NB4 (cell line): ENCODE results near the gene SAFB2.

ENCODE experiments used
- DNase-seq: peaks from one replicate; pipeline ENCODE4 v3.0.0; 2010; ENCODE audit warnings: low read depth
- H3K4me3 ChIP-seq: one replicate; pipeline ENCODE4 v1.5.1; 2011; ENCODE audit warnings: mild to moderate bottlenecking, low read depth, low read length, moderate library complexity
- CTCF ChIP-seq: IDR thresholded peaks from one replicate; pipeline ENCODE4 v1.5.1; 2012; ENCODE audit warnings: low read depth, low read length
- MAX ChIP-seq: IDR thresholded peaks from 2 replicates; pipeline ENCODE4 v1.6.1; 2011; ENCODE audit warnings: low read depth, low read length
- MYC ChIP-seq: IDR thresholded peaks from 2 replicates; pipeline ENCODE4 v1.6.1; 2011; ENCODE audit warnings: low read depth, low read length
- POLR2A ChIP-seq: IDR thresholded peaks from 2 replicates; pipeline ENCODE4 v1.6.1; 2011; ENCODE audit warnings: mild to moderate bottlenecking; ENCODE audit not compliant: insufficient read length; ENCODE audit errors: extremely low read depth

The SAFB2 gene

GRCh38 chr19:5644037-5644436, 21.5 kb upstream of the SAFB2 start:
- no peak overlapping the region for H3K4me3 ChIP-seq
- TF ChIP-seq MYC (no peak), MAX (no peak), POLR2A (no peak), CTCF (no peak)
- DNase-seq = no peak

- no peak for TF ChIP-seq CTCF
- TF ChIP-seq POLR2A = no peak
- no peak for TF ChIP-seq MYC
- TF ChIP-seq MAX = no peak
- no peak for DNase-seq
- H3K4me3 ChIP-seq = no peak overlapping the region
Measured at GRCh38 chr19:5643060-5643459, 20.5 kb upstream of the SAFB2 start.

- TF ChIP-seq CTCF = no peak
- no peak for TF ChIP-seq POLR2A
- TF ChIP-seq MYC = no peak
- TF ChIP-seq MAX = no peak
- no peak for DNase-seq
- no peak overlapping the region for H3K4me3 ChIP-seq
Measured at GRCh38 chr19:5642204-5642603, 19.6 kb upstream of the SAFB2 start.

- TF ChIP-seq CTCF = no peak
- no peak for TF ChIP-seq MAX
- TF ChIP-seq MYC = no peak
- no peak for TF ChIP-seq POLR2A
- no peak overlapping the region for H3K4me3 ChIP-seq
- no peak for DNase-seq
Measured at GRCh38 chr19:5641171-5641570, 18.6 kb upstream of the SAFB2 start.

GRCh38 chr19:5637971-5638370, 15.4 kb upstream of the SAFB2 start:
- TF ChIP-seq MYC (no peak), MAX (no peak), POLR2A (no peak), CTCF (no peak)
- no peak overlapping the region for H3K4me3 ChIP-seq
- no peak for DNase-seq

- TF ChIP-seq MYC (no peak), POLR2A (no peak)
- no peak for DNase-seq
- no peak overlapping the region for H3K4me3 ChIP-seq
Measured at GRCh38 chr19:5635427-5635826, 12.9 kb upstream of the SAFB2 start.

- no peak for DNase-seq
- no peak for TF ChIP-seq POLR2A
- TF ChIP-seq CTCF = no peak
- no peak for TF ChIP-seq MYC
- TF ChIP-seq MAX = no peak
- H3K4me3 ChIP-seq = no peak overlapping the region
Measured at GRCh38 chr19:5632657-5633056, 10.1 kb upstream of the SAFB2 start.
